B cell (primary cell): Measurements from ENCODE around the gene KRT37. TPM values are rescaled to one million over a fixed set of nuclear protein-coding genes. Genes with fewer than 3 reads are reported as not detected.

Experiments
- ATAC-seq: fragments of 200-7000 bp; cut with Tn5 transposase; one replicate; pipeline ENCODE4 v1.10.0; 2021; ENCODE audit warnings: low read depth, mild to moderate bottlenecking, moderate number of reproducible peaks, moderate library complexity
- CTCF ChIA-PET: fragments of 350-600 bp; sonication (Branson Sonifier 250); formaldehyde crosslinking; loops from one replicate; lab custom pipeline; 2021; ENCODE audit warnings: antibody characterized with exemption, inconsistent platforms; lab: Charles Lee
- POLR2A ChIA-PET: fragments of 350-600 bp; sonication (Branson Sonifier 250); formaldehyde crosslinking; loops from one replicate; lab custom pipeline; 2021; ENCODE audit warnings: antibody characterized with exemption; lab: Charles Lee
- DNase-seq: peaks from one replicate; pipeline ENCODE4 v3.0.0; 2013
- H2AFZ ChIP-seq: 2 replicates; pipeline ENCODE4 v1.6.1; 2012; ENCODE audit warnings: mild to moderate bottlenecking, low read depth, low read length; ENCODE audit not compliant: insufficient read depth, poor library complexity, severe bottlenecking
- H3K27ac ChIP-seq, 2 donors: 1 replicate in 1 of 2; 2 replicates in 1 of 2; pipeline ENCODE4 v1.5.1; 2012 to 2013; ENCODE audit warnings: low read length in 2 of 2, mild to moderate bottlenecking in 2 of 2, moderate library complexity in 1 of 2
- H3K27me3 ChIP-seq, 4 experiments: fragments of 200-600 bp in 1 of 4; sonication (generic) in 1 of 4; replicated peaks in 1 of 4; 1 replicate in 2 of 4; 2 replicates in 2 of 4; pipeline versions ENCODE4 v1.6.1 to v1.7.0; 2013 to 2016; ENCODE audit warnings: low read length in 3 of 4, mild to moderate bottlenecking in 2 of 4, mixed read lengths in 1 of 4, moderate library complexity in 1 of 4; ENCODE audit not compliant: insufficient read depth in 4 of 4, control insufficient read depth in 3 of 4; ENCODE audit errors: control extremely low read depth in 1 of 4
- H3K36me3 ChIP-seq, 2 experiments: replicated peaks in 1 of 2; 1 replicate in 1 of 2; 2 replicates in 1 of 2; pipeline versions ENCODE4 v1.6.1 to v1.7.1; 2013; ENCODE audit warnings: low read length in 1 of 2; ENCODE audit not compliant: insufficient read depth in 2 of 2, control insufficient read depth in 1 of 2; ENCODE audit errors: control extremely low read depth in 1 of 2, extremely low read depth in 1 of 2
- H3K4me1 ChIP-seq, 2 donors: fragments of 200-600 bp in 1 of 2; sonication (generic) in 1 of 2; 1 replicate in 1 of 2; 2 replicates in 1 of 2; pipeline versions ENCODE4 v1.5.1 to v1.6.1; 2013 to 2017; ENCODE audit warnings: low read length in 2 of 2; ENCODE audit not compliant: control insufficient read depth in 2 of 2, insufficient read depth in 2 of 2
- H3K4me2 ChIP-seq: replicated peaks from 2 replicates; pipeline ENCODE3; 2012; ENCODE audit warnings: mild to moderate bottlenecking, low read depth, low read length; ENCODE audit not compliant: poor library complexity, severe bottlenecking
- H3K4me3 ChIP-seq, 5 experiments: fragments of 200-600 bp in 1 of 5; sonication (generic) in 1 of 5; 1 replicate in 3 of 5; 2 replicates in 2 of 5; pipeline versions ENCODE4 v1.5.1 to v1.7.0; 2011 to 2016; ENCODE audit warnings: low read length in 4 of 5, mild to moderate bottlenecking in 4 of 5, low read depth in 2 of 5, control low read depth in 1 of 5, moderate library complexity in 1 of 5; ENCODE audit not compliant: insufficient read depth in 1 of 5; ENCODE audit errors: control extremely low read depth in 1 of 5, extremely low read depth in 1 of 5
- H3K79me2 ChIP-seq: fragments of 200-600 bp; sonication (generic); one replicate; pipeline ENCODE4 v1.6.0; 2016; ENCODE audit warnings: low read length; ENCODE audit not compliant: control insufficient read depth, insufficient read depth
- H3K9ac ChIP-seq: fragments of 200-600 bp; sonication (generic); 2 replicates; pipeline ENCODE4 v1.6.1; 2017; ENCODE audit warnings: mild to moderate bottlenecking, low read length, moderate library complexity
- H3K9me3 ChIP-seq, 3 donors: one replicate each; pipeline versions ENCODE4 v1.6.1 to v1.7.1; 2013; ENCODE audit warnings: low read length in 2 of 3; ENCODE audit not compliant: control insufficient read depth in 2 of 3, insufficient read depth in 1 of 3; ENCODE audit errors: control extremely low read depth in 1 of 3
- H4K20me1 ChIP-seq: 2 replicates; pipeline ENCODE4 v1.6.0; 2012; ENCODE audit warnings: mild to moderate bottlenecking, low read length; ENCODE audit not compliant: insufficient read depth, control insufficient read depth, poor library complexity, severe bottlenecking
- H3K27ac Mint-ChIP-seq: one replicate; pipeline ENCODE4 v1.8.0; 2021; ENCODE audit warnings: mixed read lengths
- H3K27me3 Mint-ChIP-seq: one replicate; pipeline ENCODE4 v1.8.0; 2021; ENCODE audit warnings: mixed read lengths
- H3K4me1 Mint-ChIP-seq: one replicate; pipeline ENCODE4 v1.8.0; 2021; ENCODE audit warnings: mixed read lengths
- H3K4me3 Mint-ChIP-seq: one replicate; pipeline ENCODE4 v1.8.0; 2021; ENCODE audit warnings: mixed read lengths
- H3K9me3 Mint-ChIP-seq: one replicate; pipeline ENCODE4 v1.8.0; 2022; ENCODE audit warnings: mixed read lengths; ENCODE audit not compliant: insufficient read depth
- CTCF ChIP-seq: fragments of 200-600 bp; IDR thresholded peaks from one replicate; pipeline ENCODE4 v1.8.0; 2022; ENCODE audit warnings: antibody characterized with exemption, mild to moderate bottlenecking
- EZH2 ChIP-seq: IDR thresholded peaks from 2 replicates; pipeline ENCODE4 v1.6.1; 2012; ENCODE audit warnings: borderline replicate concordance, low read depth, mild to moderate bottlenecking, moderate library complexity, low read length; ENCODE audit not compliant: insufficient read depth, poor library complexity, severe bottlenecking
- WGBS: methylation state at CpG from one replicate; pipeline ENCODE4 v1.1.5; 2013; ENCODE audit warnings: missing lambda C conversion rate; ENCODE audit not compliant: insufficient coverage; 5-methylcytosine and 5-hydroxymethylcytosine counted together
- intact Hi-C: fragments of 100-400 bp; cut with micrococcal nuclease; formaldehyde crosslinking; loops from one replicate; pipeline ENCODE4 v1.10.0; 2022
- polyA plus RNA-seq: library from polyadenylated mRNA; depleted of rRNA; stranded (reverse); fragments of >200 nt; gene quantifications from 2 replicates; pipeline ENCODE4 v1.2.3, GENCODE V29; 2012
- total RNA-seq, 2 donors: library from RNA; stranded (reverse); fragments of 120-200 nt in 1 of 2; gene quantifications; 1 replicate in 1 of 2; 2 replicates in 1 of 2; pipeline versions ENCODE4 v1.2.3 to v1.2.4, GENCODE V29; 2013 to 2022

Gene KRT37
- total and polyA plus RNA-seq, 2 donors (not counting 1 experiment from before 2014, with no cell fraction given): not detected

- ATAC-seq: no peak
- H3K27ac ChIP-seq: no peak overlapping the region
- no peaks in the 10 kb centered on the region for H3K4me1 ChIP-seq
- no peak for DNase-seq
- ChIA-PET POLR2A (no interaction called here), CTCF (interaction anchor here (1.0 to 1.7 kb wide), 2 partner anchors 17 to 214 kb away, joined by 3 to 6 read pairs; no protein-coding TSS in a partner anchor)
- Mint-ChIP-seq H3K9me3 (no peaks in the 10 kb centered on the region), H3K4me3 (no peak overlapping the region), H3K4me1 (peaks cover 2% of the 10 kb centered on the region), H3K27me3 (peaks cover 26% of the 10 kb centered on the region), H3K27ac (no peak overlapping the region)
- H3K36me3 ChIP-seq: no peaks in the 10 kb centered on the region
- intact Hi-C loops: no loop called here
- H3K27me3 ChIP-seq: peaks cover 0 to 4% (median 2%) of the 10 kb centered on the region in 4 experiments
- H3K4me2 ChIP-seq: no peak overlapping the region
- WGBS: 100% methylated on average over 2 of the region's 5 CpGs
- no peak overlapping the region for H3K9ac ChIP-seq
- no peaks in the 10 kb centered on the region for H3K79me2 ChIP-seq
- no peaks in the 10 kb centered on the region for H4K20me1 ChIP-seq
- H3K4me3 ChIP-seq: no peak overlapping the region
- no peaks in the 10 kb centered on the region for H3K9me3 ChIP-seq
- no peak overlapping the region for H2AFZ ChIP-seq
- TF ChIP-seq EZH2 (no peak), CTCF (no peak)
Measured at GRCh38 chr17:41434415-41434814, 10.0 kb upstream of the KRT37 start.

DNA sequence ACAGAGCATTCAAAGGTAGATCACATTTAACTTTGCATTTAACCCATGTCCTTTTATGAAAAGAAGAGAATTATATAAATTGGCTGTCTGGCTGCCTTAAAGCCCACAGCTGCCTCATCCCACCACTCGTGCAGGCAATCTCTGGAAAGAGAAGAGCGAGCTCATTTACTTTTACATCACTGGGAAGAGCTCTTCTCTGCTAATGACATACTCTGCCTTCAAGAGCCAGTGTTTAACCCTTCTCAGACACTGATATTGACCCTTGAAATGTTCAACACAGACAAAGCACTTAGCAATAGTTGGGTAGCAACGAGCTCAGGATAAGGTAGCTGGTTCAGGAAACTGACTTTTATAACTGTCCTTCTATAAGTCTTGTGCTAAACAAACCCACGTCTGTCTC is 9.6 kb upstream of the KRT37 start:
- ATAC-seq: no peak

More for the DNA sequence above, 9.6 kb upstream of the KRT37 start:
- no peak overlapping the region for H3K27ac ChIP-seq
- intact Hi-C loops: no loop called here
- H3K27ac Mint-ChIP-seq: no peak overlapping the region
- ChIA-PET CTCF (interaction anchor here (1.0 to 1.7 kb wide), 2 partner anchors 16 to 214 kb away, joined by 3 to 6 read pairs; no protein-coding TSS in a partner anchor), POLR2A (no interaction called here)
- H3K9me3 Mint-ChIP-seq: no peaks in the 10 kb centered on the region
- H2AFZ ChIP-seq: no peak overlapping the region
- no peaks in the 10 kb centered on the region for H3K36me3 ChIP-seq
- no peak overlapping the region for H3K4me3 Mint-ChIP-seq
- no peaks in the 10 kb centered on the region for H4K20me1 ChIP-seq
- DNase-seq: no peak
- H3K79me2 ChIP-seq: no peaks in the 10 kb centered on the region
- no peak overlapping the region for H3K4me2 ChIP-seq
- H3K4me3 ChIP-seq: no peak overlapping the region
- peaks cover 2% of the 10 kb centered on the region for H3K4me1 Mint-ChIP-seq
- no peaks in the 10 kb centered on the region for H3K4me1 ChIP-seq
- no peaks in the 10 kb centered on the region for H3K9me3 ChIP-seq
- H3K9ac ChIP-seq: no peak overlapping the region
- no peak for TF ChIP-seq EZH2
- TF ChIP-seq CTCF: no peak
- peaks cover 0 to 4% (median 2%) of the 10 kb centered on the region in 4 experiments for H3K27me3 ChIP-seq
- 75% methylated on average over 4 of the region's 4 CpGs for WGBS
- H3K27me3 Mint-ChIP-seq: peaks cover 23% of the 10 kb centered on the region
